ENCODE measurements around the gene TTC14. TPM values are rescaled to one million over a fixed set of nuclear protein-coding genes. Genes with fewer than 3 reads are reported as not detected.

The TTC14 gene
- total and polyA plus RNA-seq, 2 of the 4 experiments (the other 2 are of a cell fraction) = 16.9 to 38.5 TPM

DNA sequence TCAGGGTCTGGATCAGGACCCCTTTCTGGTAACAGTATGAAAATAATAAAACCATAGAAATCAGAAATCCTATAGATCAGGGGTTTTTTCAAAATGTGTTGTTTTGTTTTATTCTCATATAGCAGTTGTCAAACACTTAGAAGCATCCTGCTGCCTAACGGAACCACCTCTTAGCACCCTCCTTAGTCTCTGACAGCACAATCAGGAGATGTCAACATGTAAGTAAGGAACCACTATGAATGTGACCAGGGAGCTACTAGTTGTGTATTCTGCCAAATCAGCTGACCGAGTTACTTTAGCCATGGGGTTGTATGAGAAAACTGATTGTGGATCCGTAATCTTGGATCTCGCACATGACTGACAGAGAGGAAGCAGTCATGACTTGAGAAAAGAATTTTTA is 55.1 kb downstream of the TTC14 start:
- Histone ChIP-seq H3K4ac (ENCODE audit: low read depth, low read length) (no peak overlapping the region), H3K27me3 (ENCODE audit: control insufficient read depth, insufficient read depth, low read length) (no peaks in the 10 kb centered on the region), H3K9ac (ENCODE audit: low read depth, low read length) (no peak overlapping the region), H3K36me3 (ENCODE audit: control insufficient read depth, insufficient read depth, low read length) (no peaks in the 10 kb centered on the region), H2AFZ (replicated peaks; ENCODE audit: low read length, poor library complexity) (peak overlapping the region; percentile 43), H2AK9ac (replicated peaks; ENCODE audit: low read depth, low read length, poor library complexity) (no peak overlapping the region), H3K4me1 (ENCODE audit: control insufficient read depth, insufficient read depth, low read length) (no peaks in the 10 kb centered on the region), H2AK5ac (ENCODE audit: low read depth, low read length) (no peak overlapping the region), H3K27ac (ENCODE audit: insufficient read depth, low read length) (no peak overlapping the region), H2BK15ac (ENCODE audit: low read depth, low read length) (no peak overlapping the region), H4K8ac (ENCODE audit: low read depth in 2 of 2, low read length in 2 of 2) (no peak overlapping the region), H3K9me1 (ENCODE audit: insufficient read depth, low read length) (no peaks in the 10 kb centered on the region), H3K18ac (ENCODE audit: low read depth, low read length) (no peak overlapping the region), H3K4me2 (ENCODE audit: low read depth, low read length) (no peak overlapping the region), H3K23ac (ENCODE audit: low read depth, low read length) (no peak overlapping the region), H3K14ac (replicated peaks; ENCODE audit: low read depth, low read length) (no peak overlapping the region), H3K56ac (ENCODE audit: extremely low read depth, insufficient read depth, low read length) (no peak overlapping the region), H4K20me1 (ENCODE audit: insufficient read depth, low read length) (no peaks in the 10 kb centered on the region), H3K4me3 (ENCODE audit: insufficient read depth, low read depth, low read length) (no peak overlapping the region), H2BK120ac (ENCODE audit: low read depth, low read length) (no peak overlapping the region), H4K5ac (ENCODE audit: low read depth, low read length) (no peak overlapping the region), H3K79me1 (ENCODE audit: low read depth in 1 of 2, low read length in 2 of 2) (no peaks in the 10 kb centered on the region), H2BK20ac (ENCODE audit: low read depth, low read length) (no peak overlapping the region), H2BK5ac (ENCODE audit: low read depth, low read length, poor library complexity, severe bottlenecking) (no peak overlapping the region), H4K91ac (ENCODE audit: insufficient read depth, low read depth, low read length) (no peak overlapping the region), H3K9me3 (ENCODE audit: control insufficient read depth, insufficient read depth, low read length) (no peaks in the 10 kb centered on the region)
- WGBS, 2 experiments (ENCODE audit: extremely low coverage in 2 of 2, insufficient read length in 1 of 2) = no CpG with 5 or more reads among the region's 4 CpGs
- in situ Hi-C loops (cut with MboI; ENCODE audit: low sequenced_read_pairs) (no loop called here), intact Hi-C loops (cut with micrococcal nuclease) (no loop called here), dilution Hi-C loops (cut with HindIII; ENCODE audit: low sequenced_read_pairs, unreplicated experiment) (no loop called here)
- ATAC-seq (ENCODE audit: low read depth) (no peak), DNase-seq (no peak)
- no TSS peak for BruUV-seq (replicated peaks)
- TF ChIP-seq, protein P1, sequence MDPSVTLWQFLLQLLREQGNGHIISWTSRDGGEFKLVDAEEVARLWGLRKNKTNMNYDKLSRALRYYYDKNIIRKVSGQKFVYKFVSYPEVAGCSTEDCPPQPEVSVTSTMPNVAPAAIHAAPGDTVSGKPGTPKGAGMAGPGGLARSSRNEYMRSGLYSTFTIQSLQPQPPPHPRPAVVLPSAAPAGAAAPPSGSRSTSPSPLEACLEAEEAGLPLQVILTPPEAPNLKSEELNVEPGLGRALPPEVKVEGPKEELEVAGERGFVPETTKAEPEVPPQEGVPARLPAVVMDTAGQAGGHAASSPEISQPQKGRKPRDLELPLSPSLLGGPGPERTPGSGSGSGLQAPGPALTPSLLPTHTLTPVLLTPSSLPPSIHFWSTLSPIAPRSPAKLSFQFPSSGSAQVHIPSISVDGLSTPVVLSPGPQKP (IDR thresholded peaks at IDR 0.05; ENCODE audit: borderline replicate concordance, low read depth, low read length) = no peak
- no peak for TF ChIP-seq USF2 (IDR thresholded peaks at IDR 0.05; ENCODE audit: low read depth, low read length)
- no peak for TF ChIP-seq RAD21 (IDR thresholded peaks at IDR 0.05; ENCODE audit: low read length)
- TF ChIP-seq, protein P2, sequence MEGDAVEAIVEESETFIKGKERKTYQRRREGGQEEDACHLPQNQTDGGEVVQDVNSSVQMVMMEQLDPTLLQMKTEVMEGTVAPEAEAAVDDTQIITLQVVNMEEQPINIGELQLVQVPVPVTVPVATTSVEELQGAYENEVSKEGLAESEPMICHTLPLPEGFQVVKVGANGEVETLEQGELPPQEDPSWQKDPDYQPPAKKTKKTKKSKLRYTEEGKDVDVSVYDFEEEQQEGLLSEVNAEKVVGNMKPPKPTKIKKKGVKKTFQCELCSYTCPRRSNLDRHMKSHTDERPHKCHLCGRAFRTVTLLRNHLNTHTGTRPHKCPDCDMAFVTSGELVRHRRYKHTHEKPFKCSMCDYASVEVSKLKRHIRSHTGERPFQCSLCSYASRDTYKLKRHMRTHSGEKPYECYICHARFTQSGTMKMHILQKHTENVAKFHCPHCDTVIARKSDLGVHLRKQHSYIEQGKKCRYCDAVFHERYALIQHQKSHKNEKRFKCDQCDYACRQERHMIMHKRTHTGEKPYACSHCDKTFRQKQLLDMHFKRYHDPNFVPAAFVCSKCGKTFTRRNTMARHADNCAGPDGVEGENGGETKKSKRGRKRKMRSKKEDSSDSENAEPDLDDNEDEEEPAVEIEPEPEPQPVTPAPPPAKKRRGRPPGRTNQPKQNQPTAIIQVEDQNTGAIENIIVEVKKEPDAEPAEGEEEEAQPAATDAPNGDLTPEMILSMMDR (conservative IDR thresholded peaks at IDR 0.05; ENCODE audit: low read depth, low read length) = no peak
- ChIA-PET POLR2A (ENCODE audit: unreplicated experiment) (no interaction called here), CTCF (no interaction called here)

Small RNAs within 50 kb of the gene (microRNA-seq; reads per million reads assigned to microRNA genes)
- gene AC068298.1 (ENCODE audit: insufficient read depth, insufficient read length) (not detected), gene RNU6-486P (ENCODE audit: insufficient read depth, insufficient read length) (not detected)

Small RNAs within 50 kb of the gene (small RNA-seq; reads per million reads assigned to genes)
- gene AC068298.1 = 0 reads per million in 5 experiments
- 0 to 0.60 (median 0) reads per million in 5 experiments for gene RNU6-486P

Other genes starting within 250 kb of the TTC14 start
- not detected in 2 replicates for gene CCDC39, start 77.3 kb downstream of the TTC14 start, total RNA-seq (2012; rRNA removed)
- gene CCDC39, start 77.3 kb downstream of the TTC14 start, polyA plus RNA-seq (2012; rRNA removed) = not detected in 2 replicates